Adrenal gland (tissue), 5 donors: ENCODE results near the gene ADA.

Experiments
- POLR2A ChIP-seq, 2 donors: fragments of 450-650 bp; IDR thresholded peaks; one replicate each; pipeline ENCODE4 v1.6.1; 2017; ENCODE audit warnings: antibody characterized with exemption in 2 of 2, mild to moderate bottlenecking in 2 of 2, moderate library complexity in 1 of 2
- TF ChIP-seq, protein P1 (sequence below), 6 experiments: fragments of 450-650 bp in 4 of 6; fragments of 200-600 bp in 2 of 6; sonication (generic) in 1 of 6; IDR thresholded peaks; 1 replicate in 5 of 6; 2 replicates in 1 of 6; pipeline versions ENCODE4 v1.5.1 to v1.8.0; 2016 to 2021; ENCODE audit warnings: antibody characterized with exemption in 6 of 6, mild to moderate bottlenecking in 2 of 6, moderate library complexity in 1 of 6
- donor health status: DM: no; HTN: no; CAD: no.

DNA sequence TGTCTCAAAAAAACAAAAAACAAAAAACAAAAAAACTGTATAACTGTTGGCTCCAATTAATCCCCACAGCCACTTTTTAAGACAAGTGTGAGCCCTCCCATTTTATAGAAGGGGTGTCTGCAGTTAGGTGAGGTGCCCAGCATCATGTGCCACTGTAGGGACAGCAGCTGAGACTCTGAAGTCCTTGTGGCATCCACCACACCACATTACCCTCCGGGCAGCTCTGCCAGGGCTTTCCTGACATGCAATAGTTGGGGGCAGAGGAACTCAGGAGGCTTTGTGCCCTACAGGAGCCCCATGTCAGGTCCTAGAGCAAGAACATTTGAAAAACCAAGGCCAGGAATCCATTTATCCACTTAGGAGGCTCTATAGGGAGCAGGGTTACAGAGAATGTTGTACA lies 51.8 kb downstream of the ADA start:
- TF ChIP-seq, protein P1, sequence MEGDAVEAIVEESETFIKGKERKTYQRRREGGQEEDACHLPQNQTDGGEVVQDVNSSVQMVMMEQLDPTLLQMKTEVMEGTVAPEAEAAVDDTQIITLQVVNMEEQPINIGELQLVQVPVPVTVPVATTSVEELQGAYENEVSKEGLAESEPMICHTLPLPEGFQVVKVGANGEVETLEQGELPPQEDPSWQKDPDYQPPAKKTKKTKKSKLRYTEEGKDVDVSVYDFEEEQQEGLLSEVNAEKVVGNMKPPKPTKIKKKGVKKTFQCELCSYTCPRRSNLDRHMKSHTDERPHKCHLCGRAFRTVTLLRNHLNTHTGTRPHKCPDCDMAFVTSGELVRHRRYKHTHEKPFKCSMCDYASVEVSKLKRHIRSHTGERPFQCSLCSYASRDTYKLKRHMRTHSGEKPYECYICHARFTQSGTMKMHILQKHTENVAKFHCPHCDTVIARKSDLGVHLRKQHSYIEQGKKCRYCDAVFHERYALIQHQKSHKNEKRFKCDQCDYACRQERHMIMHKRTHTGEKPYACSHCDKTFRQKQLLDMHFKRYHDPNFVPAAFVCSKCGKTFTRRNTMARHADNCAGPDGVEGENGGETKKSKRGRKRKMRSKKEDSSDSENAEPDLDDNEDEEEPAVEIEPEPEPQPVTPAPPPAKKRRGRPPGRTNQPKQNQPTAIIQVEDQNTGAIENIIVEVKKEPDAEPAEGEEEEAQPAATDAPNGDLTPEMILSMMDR (IDR thresholded peaks at IDR 0.05), result no peak
- no peak for TF ChIP-seq POLR2A (IDR thresholded peaks at IDR 0.05)
